ENCODE data around the gene NDUFS7.
"Not testable (repeated sequence)": the region's sequence is repeated elsewhere in the genome, so short reads cannot be mapped to it uniquely, and the experiment has no call there.

Gene NDUFS7

DNA sequence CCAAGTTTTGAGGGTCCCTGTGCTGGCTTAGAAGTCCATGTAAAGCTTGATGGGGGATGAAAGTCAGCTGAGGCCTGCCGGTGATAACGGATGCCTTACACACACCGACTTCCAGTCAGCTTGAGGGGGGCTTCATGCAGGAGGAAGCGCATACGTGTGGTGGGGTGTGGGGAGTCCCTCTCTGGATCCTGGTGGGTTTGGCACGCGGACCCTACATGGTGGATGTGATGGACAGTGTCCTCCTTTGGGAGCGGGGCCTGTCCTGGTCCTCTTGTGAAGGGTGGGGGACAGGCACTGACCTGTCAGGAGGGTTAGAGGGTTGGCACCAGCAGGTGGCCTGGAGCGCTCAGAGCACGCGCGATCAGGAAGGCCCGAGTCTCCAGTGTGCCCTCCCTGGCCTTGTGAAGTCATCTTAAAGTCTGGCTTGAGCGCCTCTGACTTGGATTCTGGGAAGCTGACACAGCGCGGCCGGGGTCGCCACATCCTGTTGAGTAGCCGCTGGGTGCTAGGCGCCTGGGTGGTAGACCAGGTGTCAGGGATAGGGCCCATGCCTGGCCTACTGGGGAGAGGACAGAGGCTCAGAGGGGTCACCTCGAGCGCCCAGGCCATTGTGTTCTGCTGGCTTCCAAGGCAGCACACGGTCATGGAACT, 26.6 kb downstream of the NDUFS7 start:
- peak overlapping the region; percentile 45 for H3K27ac Mint-ChIP-seq
- peaks cover 15% of the 10 kb centered on the region for H3K36me3 Mint-ChIP-seq (ENCODE audit: low read depth)
- no peaks in the 10 kb centered on the region for H3K9me3 Mint-ChIP-seq
- H3K27me3 Mint-ChIP-seq (ENCODE audit: low read depth): no peaks in the 10 kb centered on the region
- H3K4me1 Mint-ChIP-seq (ENCODE audit: low read depth): peaks cover 31% of the 10 kb centered on the region
- peak overlapping the region; percentile 96 for H3K4me3 Mint-ChIP-seq

DNA sequence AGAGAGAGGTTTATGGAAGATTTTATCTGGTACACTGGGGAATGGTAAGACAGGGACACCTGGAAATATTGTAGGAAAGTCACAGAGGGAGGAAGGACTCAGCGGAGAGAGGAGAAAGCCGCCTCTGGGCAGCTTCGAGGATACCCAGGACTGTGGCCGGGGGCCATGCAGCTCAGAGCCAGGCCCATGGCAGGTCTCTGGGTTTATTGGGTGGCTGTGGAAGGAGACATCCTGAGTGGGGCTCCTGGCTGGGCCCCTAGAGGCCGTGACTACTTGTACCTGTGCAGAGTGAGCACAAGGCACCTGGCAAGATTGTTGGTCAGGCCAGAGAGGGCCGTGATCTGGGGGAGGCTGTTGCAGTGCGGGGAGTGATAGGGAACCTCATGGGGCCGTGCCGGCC, 27.1 kb downstream of the NDUFS7 start:
- Mint-ChIP-seq H3K27ac (peak overlapping the region; percentile 20), H3K27me3 (ENCODE audit: low read depth) (no peaks in the 10 kb centered on the region), H3K4me1 (ENCODE audit: low read depth) (peaks cover 32% of the 10 kb centered on the region), H3K36me3 (ENCODE audit: low read depth) (peaks cover 15% of the 10 kb centered on the region), H3K9me3 (no peaks in the 10 kb centered on the region), H3K4me3 (peak overlapping the region; percentile 43)

DNA sequence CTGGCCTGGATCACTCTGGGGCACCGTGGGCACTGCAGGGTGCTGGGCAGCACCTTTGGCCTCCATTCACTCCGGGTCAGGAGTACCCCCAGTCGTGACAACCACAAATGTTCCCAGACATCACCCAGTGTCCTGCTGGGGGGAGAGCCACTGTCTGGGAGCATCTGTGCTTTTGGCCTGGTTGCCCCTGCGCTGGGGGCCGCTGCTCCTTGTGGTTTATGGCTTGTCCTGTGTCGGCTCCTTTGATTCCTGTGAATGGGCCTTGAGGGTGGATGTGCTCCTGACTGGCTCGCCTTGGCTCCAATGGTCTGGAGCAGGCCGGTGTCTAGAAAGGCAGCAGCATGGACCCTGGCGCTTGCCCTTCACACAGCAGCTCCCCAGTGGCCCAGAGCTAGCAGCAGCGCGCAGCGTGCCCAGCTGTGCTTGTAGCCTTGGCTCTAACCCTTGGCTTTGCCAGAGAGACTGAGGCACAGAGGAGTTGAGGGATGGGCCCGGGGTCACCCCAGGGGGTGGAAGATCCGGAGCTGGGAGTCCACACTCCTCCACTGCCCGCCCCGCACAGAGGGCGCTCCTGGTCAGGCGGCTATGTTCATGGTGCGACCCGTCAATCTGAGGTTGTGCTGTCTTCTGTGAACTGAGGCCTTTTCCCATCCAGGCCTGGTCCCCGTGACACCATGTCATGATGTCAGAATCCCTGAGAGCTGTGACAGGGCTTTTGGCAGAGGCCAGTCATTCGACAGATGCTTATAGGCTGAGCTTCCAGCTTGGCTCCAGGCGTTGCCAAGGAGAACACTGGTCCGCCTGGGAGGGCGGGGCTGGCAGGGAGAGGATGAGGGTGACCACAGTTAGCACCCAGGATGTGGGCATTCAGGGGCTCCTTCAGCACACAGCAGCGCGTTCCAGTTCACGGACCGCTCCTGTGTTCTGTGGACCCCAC, 27.8 kb downstream of the NDUFS7 start:
- H3K27ac Mint-ChIP-seq: peak overlapping the region; percentile 55
- no peaks in the 10 kb centered on the region for H3K27me3 Mint-ChIP-seq (ENCODE audit: low read depth)
- H3K36me3 Mint-ChIP-seq (ENCODE audit: low read depth): peaks cover 15% of the 10 kb centered on the region
- peak overlapping the region; percentile 43 for H3K4me3 Mint-ChIP-seq
- H3K9me3 Mint-ChIP-seq: no peaks in the 10 kb centered on the region
- H3K4me1 Mint-ChIP-seq (ENCODE audit: low read depth): peaks cover 31% of the 10 kb centered on the region

DNA sequence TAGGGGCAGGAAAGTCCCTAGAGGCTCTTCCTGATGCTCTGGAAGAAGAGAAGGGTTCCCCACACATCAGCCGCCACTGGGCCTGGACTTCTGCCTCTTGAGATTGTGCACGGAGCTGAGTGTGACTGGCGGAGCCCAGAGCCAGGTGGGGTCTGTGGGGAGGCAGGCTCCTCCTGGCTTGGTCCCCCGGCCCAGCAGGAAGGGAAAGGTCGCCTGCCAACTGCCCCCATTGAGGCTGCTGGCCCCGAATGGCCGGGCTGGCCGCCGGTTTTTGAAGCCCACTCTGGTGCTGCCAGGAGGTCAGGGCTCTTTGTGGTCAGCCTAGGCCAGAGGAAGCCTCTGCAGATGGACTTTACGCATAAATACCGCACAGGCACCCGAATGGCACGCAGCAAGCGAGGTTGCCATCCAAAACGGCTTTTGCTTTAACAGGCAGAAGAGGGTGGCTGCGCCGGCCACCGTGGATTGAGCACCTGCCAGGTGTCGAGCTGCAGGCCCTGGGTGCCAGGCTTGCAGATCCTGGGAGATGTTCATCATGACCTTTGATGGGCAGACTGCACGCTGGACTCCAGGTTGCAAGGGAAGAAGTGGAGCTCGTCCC, 28.7 kb downstream of the NDUFS7 start:
- Mint-ChIP-seq H3K4me1 (ENCODE audit: low read depth) (peaks cover 28% of the 10 kb centered on the region), H3K27me3 (ENCODE audit: low read depth) (no peaks in the 10 kb centered on the region), H3K9me3 (no peaks in the 10 kb centered on the region), H3K27ac (no peak overlapping the region), H3K4me3 (no peak overlapping the region), H3K36me3 (ENCODE audit: low read depth) (peaks cover 18% of the 10 kb centered on the region)

DNA sequence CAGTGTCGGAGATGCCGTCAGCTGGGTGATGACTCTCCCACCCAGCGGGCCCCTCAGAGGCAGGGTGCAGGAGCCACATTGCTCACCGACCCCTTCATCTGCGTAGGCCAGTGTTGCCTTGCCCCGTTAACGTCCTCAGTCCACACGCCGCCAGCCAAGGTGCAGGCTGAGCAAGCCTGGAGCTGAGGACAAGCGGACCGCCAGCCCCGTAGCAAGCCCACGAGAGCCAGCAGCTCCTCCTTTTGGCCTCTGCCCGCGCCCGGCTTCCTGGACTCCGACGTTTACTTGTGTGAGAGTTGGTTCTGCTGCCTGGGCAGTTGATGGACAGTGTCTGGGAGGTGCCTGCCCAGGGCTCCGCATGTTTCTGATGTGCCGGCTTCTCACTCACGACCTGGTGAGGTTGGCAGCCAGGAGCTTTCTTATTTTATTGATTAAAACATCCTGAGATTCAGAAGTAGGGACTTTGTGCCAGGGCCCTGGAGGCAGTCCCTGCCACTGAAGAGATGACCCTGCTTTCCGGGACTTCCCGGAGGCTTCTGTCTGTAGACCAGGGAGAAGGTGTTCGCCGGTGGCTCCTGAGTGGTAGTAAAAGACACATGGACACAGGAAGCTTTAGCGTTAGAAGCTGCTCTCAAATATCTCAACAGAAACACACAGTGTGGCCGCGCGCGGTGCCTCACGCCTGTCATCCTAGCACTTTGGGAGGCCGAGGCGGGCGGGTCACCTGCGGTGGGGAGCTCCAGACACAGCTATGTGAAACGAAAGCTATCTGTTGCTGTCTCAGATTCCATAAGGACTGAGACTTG, 29.5 kb downstream of the NDUFS7 start:
- Mint-ChIP-seq H3K27me3 (ENCODE audit: low read depth) (no peaks in the 10 kb centered on the region), H3K27ac (no peak overlapping the region), H3K36me3 (ENCODE audit: low read depth) (peaks cover 21% of the 10 kb centered on the region), H3K4me3 (no peak overlapping the region), H3K9me3 (no peaks in the 10 kb centered on the region), H3K4me1 (ENCODE audit: low read depth) (peaks cover 28% of the 10 kb centered on the region)

DNA sequence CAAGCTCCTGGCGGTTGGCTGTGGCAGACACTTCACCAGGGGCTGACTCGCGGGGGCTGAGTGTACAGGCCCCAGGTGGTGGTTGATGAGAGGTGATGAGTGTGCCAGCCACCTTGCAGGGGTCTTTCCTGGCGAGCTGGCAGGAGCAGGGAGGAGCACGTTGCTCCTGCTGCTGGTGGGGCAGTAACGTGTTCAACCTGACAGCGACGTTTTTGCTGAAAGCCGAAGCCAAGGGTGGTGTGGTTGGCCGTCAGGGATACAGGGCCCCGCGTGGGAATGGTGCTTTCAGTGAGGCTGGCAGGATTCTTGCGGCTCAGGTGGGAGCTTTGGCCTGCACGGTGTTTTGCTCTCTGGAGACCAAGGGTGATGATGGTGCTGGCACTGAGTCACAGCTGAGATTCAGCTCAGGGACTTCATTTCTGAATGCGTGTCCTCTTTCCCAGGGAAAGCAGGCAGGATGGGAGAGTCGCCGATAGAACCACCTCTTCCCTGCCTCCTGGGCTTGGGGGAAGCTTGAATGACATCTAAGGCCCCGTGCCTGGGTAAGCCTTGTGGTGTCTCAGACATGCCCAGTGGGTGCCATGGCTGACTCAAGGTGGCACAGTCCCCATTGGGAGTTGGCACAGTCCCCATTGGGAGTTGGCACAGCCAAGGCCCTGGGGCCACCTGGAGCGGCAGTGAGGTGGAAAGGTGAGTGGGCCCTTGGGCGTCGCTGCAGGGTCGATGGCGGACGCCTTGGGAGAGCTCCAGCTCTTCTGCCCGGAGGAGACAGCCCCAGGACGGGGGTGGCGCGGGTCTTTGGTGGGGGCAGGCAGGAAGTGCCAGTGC, 32.5 kb downstream of the NDUFS7 start:
- no peak overlapping the region for H3K27ac Mint-ChIP-seq
- peaks cover 7% of the 10 kb centered on the region for H3K4me1 Mint-ChIP-seq (ENCODE audit: low read depth)
- no peaks in the 10 kb centered on the region for H3K27me3 Mint-ChIP-seq (ENCODE audit: low read depth)
- H3K4me3 Mint-ChIP-seq: no peak overlapping the region
- H3K36me3 Mint-ChIP-seq (ENCODE audit: low read depth): peaks cover 18% of the 10 kb centered on the region
- H3K9me3 Mint-ChIP-seq: no peaks in the 10 kb centered on the region

DNA sequence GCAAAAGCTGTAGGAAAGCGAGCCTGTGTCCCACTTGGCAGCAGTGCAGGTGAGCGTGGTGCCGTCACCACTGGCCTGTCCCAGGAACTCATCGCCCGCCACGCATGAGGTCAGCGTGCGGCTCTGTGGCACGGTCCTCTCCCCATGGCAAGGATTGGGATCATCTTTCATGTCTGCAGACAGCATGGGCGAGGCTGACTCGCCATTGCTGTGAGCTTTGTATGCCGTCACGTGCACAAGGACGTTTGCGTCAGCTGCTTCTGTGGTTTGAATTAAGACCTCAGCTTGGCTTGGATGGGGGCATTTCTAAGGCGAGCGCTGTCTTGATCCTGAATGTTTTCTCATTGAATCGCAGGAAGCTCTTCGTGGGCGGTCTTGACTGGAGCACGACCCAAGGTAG, 33.4 kb downstream of the NDUFS7 start:
- H3K4me1 Mint-ChIP-seq (ENCODE audit: low read depth): peaks cover 3% of the 10 kb centered on the region
- no peaks in the 10 kb centered on the region for H3K27me3 Mint-ChIP-seq (ENCODE audit: low read depth)
- H3K36me3 Mint-ChIP-seq (ENCODE audit: low read depth): peaks cover 18% of the 10 kb centered on the region
- H3K4me3 Mint-ChIP-seq: no peak overlapping the region
- H3K27ac Mint-ChIP-seq: no peak overlapping the region
- no peaks in the 10 kb centered on the region for H3K9me3 Mint-ChIP-seq

DNA sequence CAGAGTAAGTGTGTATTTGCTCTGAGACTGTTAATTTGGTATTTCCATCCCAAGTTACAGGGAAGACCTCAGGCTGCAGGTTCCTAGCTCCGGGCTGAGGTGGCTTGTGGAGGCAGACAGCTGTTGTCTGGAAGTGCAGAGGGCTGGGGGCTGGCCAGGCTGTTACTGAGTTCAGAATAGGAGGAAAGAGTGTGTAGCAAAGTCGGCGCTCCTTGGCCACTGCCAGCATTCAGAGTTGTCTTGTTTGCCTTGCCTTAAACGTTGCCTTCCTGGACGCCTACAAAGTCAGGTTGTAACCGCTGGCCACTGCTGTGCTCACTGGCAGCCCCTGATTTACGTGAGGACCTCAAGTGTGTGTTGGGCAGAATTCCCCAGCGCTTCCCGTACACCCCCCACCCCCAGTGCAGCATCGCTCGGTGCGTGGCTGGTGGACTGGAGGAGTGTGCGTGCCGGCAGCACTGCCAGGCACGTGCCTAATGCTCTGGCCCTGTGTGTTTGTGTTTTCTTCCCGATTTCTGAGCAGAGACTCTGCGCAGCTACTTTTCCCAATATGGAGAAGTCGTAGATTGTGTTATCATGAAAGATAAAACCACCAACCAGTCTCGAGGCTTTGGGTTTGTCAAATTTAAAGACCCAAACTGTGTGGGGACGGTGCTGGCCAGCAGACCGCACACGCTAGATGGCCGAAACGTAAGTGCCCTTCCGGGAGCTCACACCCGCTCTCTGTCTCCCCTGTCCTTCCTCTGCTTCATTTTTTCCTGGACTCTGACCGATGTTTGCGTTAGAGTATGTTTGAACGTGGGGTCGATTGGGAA, 34.2 kb downstream of the NDUFS7 start:
- no peak overlapping the region for H3K4me3 Mint-ChIP-seq
- no peaks in the 10 kb centered on the region for H3K9me3 Mint-ChIP-seq
- peaks cover 26% of the 10 kb centered on the region for H3K36me3 Mint-ChIP-seq (ENCODE audit: low read depth)
- no peak overlapping the region for H3K27ac Mint-ChIP-seq
- peaks cover 3% of the 10 kb centered on the region for H3K4me1 Mint-ChIP-seq (ENCODE audit: low read depth)
- no peaks in the 10 kb centered on the region for H3K27me3 Mint-ChIP-seq (ENCODE audit: low read depth)

DNA sequence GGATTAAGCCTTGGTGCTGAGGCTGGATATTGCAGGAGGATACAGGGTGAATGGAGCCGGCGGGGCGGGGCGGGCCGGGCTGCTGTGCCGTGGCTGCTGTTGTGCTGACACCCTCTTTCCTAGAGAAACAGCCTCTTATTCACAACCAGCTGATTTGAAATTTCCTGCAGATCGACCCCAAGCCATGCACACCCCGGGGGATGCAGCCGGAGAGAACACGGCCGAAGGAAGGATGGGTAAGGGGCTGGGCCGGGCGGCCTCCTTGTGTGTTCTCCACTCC, 34.7 kb downstream of the NDUFS7 start:
- Mint-ChIP-seq H3K27ac (no peak overlapping the region), H3K4me3 (no peak overlapping the region), H3K4me1 (ENCODE audit: low read depth) (peaks cover 6% of the 10 kb centered on the region), H3K36me3 (ENCODE audit: low read depth) (peaks cover 30% of the 10 kb centered on the region), H3K27me3 (ENCODE audit: low read depth) (no peaks in the 10 kb centered on the region), H3K9me3 (no peaks in the 10 kb centered on the region)

DNA sequence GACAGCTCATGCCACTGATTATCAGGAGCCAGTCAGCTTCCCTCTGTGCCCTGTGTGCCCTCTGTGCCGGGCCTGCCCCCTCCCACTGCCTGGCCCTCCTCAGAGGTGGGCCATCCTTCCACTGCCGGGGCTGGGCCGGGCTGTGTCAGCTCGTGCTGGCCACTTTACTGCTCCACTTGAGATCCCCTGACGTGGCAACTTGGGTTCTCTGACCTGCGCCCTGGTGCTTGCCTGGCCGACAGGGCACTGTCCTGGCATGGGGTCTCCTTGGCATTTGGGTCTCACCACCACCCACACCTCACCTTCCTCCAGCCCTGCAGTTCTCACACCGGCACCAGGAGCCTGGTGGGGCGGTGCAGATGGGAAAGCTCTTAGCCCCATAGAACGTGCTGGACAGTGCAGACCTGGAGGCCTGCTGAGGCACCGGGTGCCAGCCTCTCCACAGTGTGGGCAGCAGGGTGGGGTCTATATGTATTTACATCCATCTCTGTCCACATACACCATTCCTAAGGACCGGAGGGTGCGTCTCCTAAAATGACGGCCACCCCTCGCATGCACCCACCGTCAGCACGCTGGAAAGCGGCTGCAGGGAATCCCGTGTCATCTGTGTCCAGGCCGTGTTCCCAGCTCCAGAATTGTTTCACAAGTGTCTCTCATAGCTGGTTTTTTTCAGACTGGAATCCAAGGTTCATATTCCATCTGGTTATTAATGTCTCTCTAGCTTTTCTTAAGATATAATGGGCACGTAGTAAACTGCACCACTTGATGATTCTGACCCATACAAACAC, 35.4 kb downstream of the NDUFS7 start:
- Mint-ChIP-seq H3K4me3 (no peak overlapping the region), H3K27ac (no peak overlapping the region), H3K36me3 (ENCODE audit: low read depth) (peaks cover 33% of the 10 kb centered on the region), H3K27me3 (ENCODE audit: low read depth) (no peaks in the 10 kb centered on the region), H3K9me3 (no peaks in the 10 kb centered on the region), H3K4me1 (ENCODE audit: low read depth) (peaks cover 6% of the 10 kb centered on the region)

DNA sequence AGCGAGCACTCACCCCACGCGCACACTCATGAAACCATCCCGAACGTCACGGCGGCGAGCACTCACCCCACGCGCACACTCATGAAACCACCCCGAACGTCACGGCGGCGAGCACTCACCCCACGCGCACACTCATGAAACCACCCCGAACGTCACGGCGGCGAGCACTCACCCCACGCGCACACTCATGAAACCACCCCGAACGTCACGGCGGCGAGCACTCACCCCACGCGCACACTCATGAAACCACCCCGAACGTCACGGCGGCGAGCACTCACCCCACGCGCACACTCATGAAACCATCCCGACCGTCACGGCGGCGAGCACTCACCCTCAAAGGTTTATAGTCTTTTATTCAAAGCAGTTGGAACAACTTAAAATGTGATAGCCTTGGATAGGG, 36.4 kb downstream of the NDUFS7 start:
- not testable (repeated sequence) for H3K4me1 Mint-ChIP-seq (ENCODE audit: low read depth); H3K27me3 Mint-ChIP-seq (ENCODE audit: low read depth); H3K4me3 Mint-ChIP-seq; H3K9me3 Mint-ChIP-seq; H3K27ac Mint-ChIP-seq
- H3K36me3 Mint-ChIP-seq (ENCODE audit: low read depth): peaks cover 31% of the 10 kb centered on the region

DNA sequence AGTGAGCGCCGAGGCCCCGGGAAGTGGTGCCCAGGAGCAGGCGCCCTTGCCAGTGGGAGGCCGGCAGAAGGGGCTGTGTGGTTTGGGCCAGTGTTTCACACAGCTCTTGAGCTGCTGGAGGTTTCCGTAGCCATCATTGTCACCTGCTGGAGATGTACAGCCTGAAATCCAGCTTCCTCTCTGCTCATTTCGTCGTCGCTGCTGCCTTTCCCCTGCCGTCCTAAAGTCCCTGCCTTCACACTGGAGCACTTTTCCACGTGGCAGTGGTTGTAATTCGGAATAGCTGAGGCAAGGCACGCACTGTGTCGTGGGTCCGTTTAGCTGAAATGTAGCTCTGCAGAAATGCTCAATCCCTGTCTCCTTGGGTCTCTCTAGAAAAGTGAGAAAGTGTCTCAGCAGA, 36.9 kb downstream of the NDUFS7 start:
- Mint-ChIP-seq H3K4me1 (ENCODE audit: low read depth) (peaks cover 6% of the 10 kb centered on the region), H3K36me3 (ENCODE audit: low read depth) (peaks cover 30% of the 10 kb centered on the region), H3K9me3 (no peaks in the 10 kb centered on the region), H3K4me3 (no peak overlapping the region), H3K27me3 (ENCODE audit: low read depth) (no peaks in the 10 kb centered on the region), H3K27ac (no peak overlapping the region)

All from T-helper 1 cell treated with Interleukin-12 subunit alpha and Interleukin-12 subunit beta and Interleukin-4 antibody, amounts not matched to agents 30 μg/mL and 1 μg/mL, for 36 hours (primary cell).